ENCODE results near the gene BAG1.

The BAG1 gene

DNA sequence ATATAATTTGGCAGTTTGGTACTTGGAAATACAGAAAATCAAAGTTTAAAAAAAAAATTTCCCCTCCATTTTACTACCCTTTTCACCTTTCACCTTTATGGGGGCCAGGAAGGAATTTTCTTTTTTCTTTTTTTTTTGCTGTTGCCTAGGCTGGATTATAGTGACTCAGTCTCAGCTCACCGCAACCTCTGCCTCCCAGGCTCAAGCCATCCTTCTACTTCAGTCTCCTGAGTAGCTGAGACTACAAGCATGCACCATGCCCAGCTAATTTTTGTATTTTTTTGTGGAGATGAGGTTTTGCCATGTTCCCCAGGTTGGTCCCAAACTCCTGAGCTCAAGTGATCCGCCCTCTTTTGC is 9.4 kb upstream of the BAG1 start:
- no peak for DNase-seq (ENCODE audit: low read depth in 2 of 2)

DNA sequence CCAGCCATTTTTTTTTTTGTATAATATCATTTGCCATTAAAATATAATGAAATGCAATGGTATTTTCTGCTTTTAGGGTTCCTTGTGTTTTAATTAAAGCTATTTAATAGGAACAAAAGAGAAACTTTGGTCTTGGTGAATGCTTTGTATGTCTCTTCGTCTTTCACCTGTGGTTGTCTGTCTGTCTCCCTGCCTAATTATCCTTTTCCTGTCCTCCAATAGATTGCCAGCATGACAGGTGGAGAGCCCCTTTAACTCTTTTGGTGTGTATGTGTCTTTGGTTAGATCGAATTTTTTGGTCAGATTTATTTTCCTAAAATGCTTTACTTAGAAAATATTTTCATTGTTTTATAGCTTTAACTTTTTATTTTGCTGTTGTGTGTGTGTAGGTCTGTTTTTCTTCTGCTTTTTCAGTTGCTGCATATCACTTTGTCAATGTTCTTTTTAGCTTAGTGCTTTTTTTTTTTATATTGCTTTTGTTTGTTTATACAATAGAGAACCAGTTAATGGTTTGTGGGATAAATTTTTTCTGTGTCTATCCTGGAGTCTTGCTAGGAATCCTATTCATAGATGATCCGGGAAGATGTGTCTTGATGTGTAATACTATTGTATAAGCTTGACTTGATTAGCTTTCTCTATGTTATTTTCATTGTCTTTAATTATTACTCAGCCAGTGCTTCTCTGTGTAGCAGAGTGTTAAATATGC is 8.9 kb upstream of the BAG1 start:
- no peak for DNase-seq (ENCODE audit: low read depth in 2 of 2)

GRCh38 chr9:33272061-33272460 is 7.6 kb upstream of the BAG1 start:
- no peak for DNase-seq (ENCODE audit: low read depth in 2 of 2)

- no peak for DNase-seq (ENCODE audit: low read depth in 2 of 2)
Measured at GRCh38 chr9:33270146-33270545, 5.6 kb upstream of the BAG1 start.

DNA sequence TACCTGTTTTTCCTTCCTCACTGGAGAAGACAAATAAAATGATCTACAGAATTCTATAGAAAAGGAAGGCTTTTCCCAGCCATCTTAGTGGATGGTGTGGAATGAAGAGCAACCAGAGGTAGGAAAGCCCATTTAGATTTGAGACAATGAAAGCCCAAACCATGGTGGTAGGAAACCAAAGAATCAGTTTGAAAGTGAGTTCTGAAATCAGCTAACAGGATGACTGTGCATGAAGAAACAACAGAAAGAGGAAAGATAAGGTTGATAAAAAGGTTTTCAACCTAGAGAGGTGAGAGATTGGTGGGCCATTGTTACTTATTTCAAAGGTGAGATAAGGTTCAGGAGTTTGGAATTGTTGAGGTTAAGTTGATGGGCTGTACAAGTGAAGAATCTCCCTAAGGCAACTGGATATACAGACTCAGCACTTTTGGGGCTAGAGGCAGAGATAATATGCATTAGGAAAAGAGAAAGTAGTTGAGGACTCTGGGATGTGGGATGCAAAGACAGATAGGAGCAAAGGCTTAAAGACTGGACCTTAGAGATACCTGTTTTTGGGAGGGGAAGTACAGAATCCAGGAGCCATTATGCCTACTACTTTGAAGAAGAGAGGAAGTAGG is 2.8 kb upstream of the BAG1 start:
- no peak for DNase-seq (ENCODE audit: low read depth in 2 of 2)

DNA sequence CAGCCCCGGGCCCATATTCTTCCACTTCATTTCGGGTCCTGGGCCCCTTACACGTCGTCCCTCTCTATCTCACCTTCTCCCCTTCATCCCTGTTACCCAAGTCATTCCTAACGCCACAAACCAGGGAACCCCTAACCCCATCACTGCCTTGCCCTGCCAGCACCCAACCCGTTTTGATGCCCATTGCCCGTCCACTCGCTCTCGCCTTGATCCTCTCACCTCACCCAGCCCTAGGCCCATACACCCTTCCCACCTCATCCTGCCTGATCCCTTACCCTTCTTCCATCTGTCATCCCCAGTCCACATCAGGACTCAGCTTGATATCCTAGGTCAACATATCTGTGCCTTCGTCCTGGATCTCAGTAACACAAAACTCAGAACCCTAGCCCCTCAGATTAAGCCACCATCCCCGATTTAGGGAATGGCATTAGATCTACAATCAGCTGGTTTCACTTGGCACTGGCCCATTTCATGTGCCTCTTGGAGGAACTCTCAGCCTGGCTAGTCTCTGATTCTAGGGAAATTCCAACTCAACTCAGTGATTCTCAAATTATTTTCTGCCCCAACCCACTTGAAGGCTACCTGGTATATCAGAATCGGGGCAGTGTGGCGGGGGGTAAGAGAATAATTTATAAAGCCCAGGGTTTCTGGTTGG is 830 bp upstream of the BAG1 start:
- no peak for DNase-seq (ENCODE audit: low read depth in 2 of 2)

- DNase-seq (ENCODE audit: low read depth in 2 of 2): peak in 1 of 2 donors; percentile 5
Measured at GRCh38 chr9:33264003-33264472, 470 bp downstream of the BAG1 start.

GRCh38 chr9:33263131-33264002 is 1.1 kb downstream of the BAG1 start:
- DNase-seq (ENCODE audit: low read depth in 2 of 2): no peak

DNA sequence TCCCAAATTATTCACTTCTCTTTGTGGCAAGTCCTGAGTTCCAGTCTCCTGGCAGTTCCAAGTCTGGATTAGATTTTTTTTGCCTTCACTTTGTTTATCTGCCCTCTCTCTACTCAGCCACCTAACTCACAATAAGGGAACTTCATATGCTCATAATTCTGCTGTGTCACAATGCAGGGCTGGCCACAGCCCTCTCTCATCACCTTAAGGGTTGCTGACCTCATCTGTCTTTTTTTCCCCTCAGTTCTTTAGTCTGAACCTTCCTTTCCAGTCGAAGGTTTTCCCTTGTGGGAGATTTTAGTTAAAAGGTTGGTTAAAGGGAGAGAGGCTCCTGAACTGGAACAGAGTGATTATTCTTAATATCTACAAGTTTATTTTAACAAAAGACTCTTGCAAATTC is 4.1 kb downstream of the BAG1 start:
- DNase-seq (ENCODE audit: low read depth in 2 of 2): no peak

GRCh38 chr9:33257276-33257675 is 7.2 kb downstream of the BAG1 start:
- DNase-seq (ENCODE audit: low read depth in 2 of 2): no peak

DNA sequence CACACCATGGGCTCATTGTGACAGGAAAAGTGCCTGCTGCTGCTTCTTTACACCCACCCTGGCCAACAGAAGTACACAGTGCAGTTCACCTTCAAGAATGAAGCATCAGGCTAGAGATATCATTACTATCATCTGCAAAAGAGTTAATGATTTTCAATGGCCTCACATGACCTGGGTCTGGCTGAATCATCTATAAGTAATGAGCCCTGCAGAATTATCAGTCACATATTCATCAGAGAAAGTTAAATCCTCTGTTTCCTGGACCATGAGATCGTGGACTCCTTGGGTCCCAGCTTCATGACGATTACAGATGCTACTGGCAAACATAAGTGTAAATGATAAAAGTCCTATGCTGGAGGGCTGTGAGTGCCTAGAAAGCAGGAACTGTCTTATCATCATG is 8.3 kb downstream of the BAG1 start:
- DNase-seq (ENCODE audit: low read depth in 2 of 2): no peak

DNA sequence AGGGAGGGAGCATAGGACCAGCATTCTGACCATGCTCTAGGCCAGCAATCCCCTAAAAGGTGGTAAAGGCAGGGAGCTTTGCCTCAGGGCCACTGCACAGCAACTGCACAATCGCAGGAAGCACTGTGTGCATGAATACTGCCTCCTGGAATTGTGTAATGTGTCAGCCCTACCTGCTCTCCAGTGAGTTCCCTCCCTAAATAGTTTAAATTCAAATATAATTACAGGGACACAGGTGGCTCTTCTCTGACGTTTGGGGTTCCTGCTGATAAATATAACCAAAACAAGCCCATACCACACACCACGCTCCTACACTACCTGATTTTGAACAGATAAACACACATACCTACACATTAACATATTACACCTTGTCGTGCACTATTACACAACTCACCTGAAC is 9.0 kb downstream of the BAG1 start:
- DNase-seq (ENCODE audit: low read depth in 2 of 2): no peak

GRCh38 chr9:33255014-33255413 is 9.5 kb downstream of the BAG1 start:
- DNase-seq (ENCODE audit: low read depth in 2 of 2): no peak

GRCh38 chr9:33254211-33254610 is 10.3 kb downstream of the BAG1 start:
- DNase-seq (ENCODE audit: low read depth in 2 of 2): no peak

GRCh38 chr9:33250458-33250995 is 14.0 kb downstream of the BAG1 start:
- DNase-seq (ENCODE audit: low read depth in 2 of 2): no peak

DNA sequence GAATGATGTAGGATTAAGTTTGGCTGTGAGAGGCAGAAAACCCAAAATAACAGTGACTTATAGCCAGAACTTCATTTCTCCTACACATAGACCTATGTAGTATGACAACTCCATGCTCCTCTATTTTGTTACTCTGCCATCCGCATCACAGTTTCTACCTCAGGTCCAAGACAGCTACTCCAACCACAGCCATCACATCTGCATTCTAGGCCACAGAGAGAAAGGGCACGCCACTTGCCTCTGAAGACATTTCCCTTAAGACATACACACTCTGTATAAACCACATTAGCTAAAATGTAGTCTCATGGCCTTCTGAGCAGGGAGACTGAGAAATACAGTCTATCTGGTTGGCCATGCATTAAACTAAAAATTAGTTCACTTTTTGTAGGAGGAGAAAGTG is 14.5 kb downstream of the BAG1 start:
- no peak for DNase-seq (ENCODE audit: low read depth in 2 of 2)

GRCh38 chr9:33249087-33249658 is 15.3 kb downstream of the BAG1 start:
- no peak for DNase-seq (ENCODE audit: low read depth in 2 of 2)

- no peak for DNase-seq (ENCODE audit: low read depth in 2 of 2)
Measured at GRCh38 chr9:33248606-33249005, 15.9 kb downstream of the BAG1 start.

DNA sequence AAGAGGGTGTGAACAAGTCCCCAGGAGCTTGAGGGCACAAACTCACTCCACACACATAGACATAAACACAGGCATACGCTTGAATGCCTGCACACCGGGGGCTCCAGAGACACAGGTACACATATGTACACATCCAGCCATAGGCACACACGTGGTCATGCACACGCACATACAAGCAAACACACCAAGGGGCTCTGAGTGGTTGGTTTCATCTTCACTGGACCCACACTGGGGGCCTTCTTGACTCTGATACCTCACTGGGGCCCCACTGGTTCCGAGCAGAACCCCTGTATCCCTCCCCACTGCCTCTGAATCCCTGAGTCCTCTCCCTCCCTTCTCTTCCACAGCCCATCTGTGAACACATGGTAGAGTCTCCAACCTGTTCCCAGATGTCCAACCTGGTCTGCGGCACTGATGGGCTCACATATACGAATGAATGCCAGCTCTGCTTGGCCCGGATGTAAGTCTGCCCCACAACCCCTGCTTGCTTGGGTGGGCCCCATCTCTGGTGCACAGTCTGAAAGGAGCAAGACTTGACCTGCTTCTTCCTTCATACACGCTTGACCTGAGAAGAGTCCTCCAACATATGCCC is 18.1 kb downstream of the BAG1 start:
- no peak for DNase-seq (ENCODE audit: low read depth in 2 of 2)

DNA sequence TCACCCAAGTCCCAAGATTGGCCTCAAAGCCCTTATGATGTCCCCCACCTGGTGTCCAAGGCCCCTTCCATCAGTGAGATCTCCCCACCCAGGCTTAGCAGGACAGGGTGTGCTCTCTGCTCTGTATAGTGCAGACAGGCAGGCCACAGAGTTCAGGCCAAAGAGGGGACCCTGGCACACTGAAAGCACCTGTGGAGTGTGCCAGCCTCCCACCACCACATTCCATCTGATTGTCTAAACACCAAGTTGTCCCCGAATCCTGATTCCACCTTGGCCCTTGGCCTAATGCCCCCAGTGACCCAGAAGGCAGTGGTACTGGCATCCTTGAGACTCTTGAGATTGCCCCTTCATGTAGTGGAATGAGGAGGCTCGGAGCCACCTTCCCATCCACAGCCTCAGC is 19.2 kb downstream of the BAG1 start:
- no peak for DNase-seq (ENCODE audit: low read depth in 2 of 2)

DNA sequence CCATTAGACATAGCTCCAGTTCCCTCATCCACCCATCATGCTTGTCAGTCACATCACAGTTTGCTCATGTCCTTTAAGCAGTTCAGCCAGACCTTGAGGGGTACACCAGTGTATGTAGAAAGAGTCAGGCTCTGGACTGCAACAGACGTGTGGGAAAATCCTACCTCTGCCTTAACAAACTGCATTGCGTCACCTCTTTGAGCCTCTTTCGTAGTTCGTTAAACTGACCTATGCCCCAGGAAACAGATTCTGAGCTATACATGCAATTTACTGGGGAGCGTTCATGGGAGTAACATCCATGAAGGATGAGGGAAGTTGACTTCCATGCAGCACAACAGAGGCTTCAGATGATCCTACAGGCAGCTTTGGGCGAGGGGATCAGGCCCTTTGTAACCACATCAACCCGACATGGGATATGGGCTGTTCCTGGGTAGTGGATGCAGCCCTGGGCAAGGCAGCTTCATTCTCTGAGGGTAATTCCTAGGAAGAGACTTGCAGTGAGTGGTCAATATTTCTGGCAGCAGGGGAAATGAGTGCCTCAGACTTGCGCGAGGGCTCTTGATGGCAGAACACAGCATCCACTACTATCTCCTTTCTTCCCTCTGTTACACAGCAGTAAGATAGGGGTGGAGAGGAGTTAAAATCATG is 20.2 kb downstream of the BAG1 start:
- no peak for DNase-seq (ENCODE audit: low read depth in 2 of 2)

Data from stimulated activated CD8-positive, alpha-beta memory T cell treated with anti-CD3 and anti-CD28 coated beads, Interleukin-7, amount 100 ng/mL, for 1 hour (primary cell).